SJCRH30 (cell line): ENCODE data around the gene PDE3A. TPM values are rescaled to one million over a fixed set of nuclear protein-coding genes. Genes with fewer than 3 reads are reported as not detected.
A peak's percentile ranks its signal among the peaks of the same experiment; 100 is the strongest.
"Not testable (repeated sequence)": the region's sequence is repeated elsewhere in the genome, so short reads cannot be mapped to it uniquely, and the experiment has no call there.

Source experiments
- DNase-seq, 2 experiments: peaks; one replicate each; pipeline ENCODE4 v3.0.0-alpha.2; 2015 to 2020
- H3K27ac ChIP-seq: fragments of 250-450 bp; sonication (Bioruptor Pico); 2 replicates; pipeline ENCODE4 v1.5.1; 2020; ENCODE audit warnings: mild to moderate bottlenecking, moderate library complexity
- H3K27me3 ChIP-seq: fragments of 250-450 bp; sonication (Bioruptor Pico); 2 replicates; pipeline ENCODE4 v1.5.1; 2020; ENCODE audit warnings: mild to moderate bottlenecking, moderate library complexity
- H3K36me3 ChIP-seq: fragments of 250-450 bp; sonication (Bioruptor Pico); 2 replicates; pipeline ENCODE4 v1.5.1; 2020; ENCODE audit warnings: mild to moderate bottlenecking, moderate library complexity
- H3K4me1 ChIP-seq: fragments of 250-450 bp; sonication (Bioruptor Pico); 2 replicates; pipeline ENCODE4 v1.5.1; 2020; ENCODE audit warnings: mild to moderate bottlenecking, moderate library complexity
- H3K4me3 ChIP-seq: fragments of 250-450 bp; sonication (Bioruptor Pico); 2 replicates; pipeline ENCODE4 v1.5.1; 2020; ENCODE audit warnings: mild to moderate bottlenecking, moderate library complexity
- H3K9me3 ChIP-seq: fragments of 250-450 bp; sonication (Bioruptor Pico); replicated peaks from 2 replicates; pipeline ENCODE4 v1.5.1; 2020; ENCODE audit warnings: mild to moderate bottlenecking, moderate library complexity
- total RNA-seq: library from RNA; depleted of rRNA; stranded (reverse); fragments of >200 nt; shearing (Covaris generic); gene quantifications from 2 replicates; pipeline ENCODE4 v1.2.3, GENCODE V29; 2014; rRNA removed

Gene PDE3A
- 3.5 and 4.0 TPM in 2 replicates for total RNA-seq

DNA sequence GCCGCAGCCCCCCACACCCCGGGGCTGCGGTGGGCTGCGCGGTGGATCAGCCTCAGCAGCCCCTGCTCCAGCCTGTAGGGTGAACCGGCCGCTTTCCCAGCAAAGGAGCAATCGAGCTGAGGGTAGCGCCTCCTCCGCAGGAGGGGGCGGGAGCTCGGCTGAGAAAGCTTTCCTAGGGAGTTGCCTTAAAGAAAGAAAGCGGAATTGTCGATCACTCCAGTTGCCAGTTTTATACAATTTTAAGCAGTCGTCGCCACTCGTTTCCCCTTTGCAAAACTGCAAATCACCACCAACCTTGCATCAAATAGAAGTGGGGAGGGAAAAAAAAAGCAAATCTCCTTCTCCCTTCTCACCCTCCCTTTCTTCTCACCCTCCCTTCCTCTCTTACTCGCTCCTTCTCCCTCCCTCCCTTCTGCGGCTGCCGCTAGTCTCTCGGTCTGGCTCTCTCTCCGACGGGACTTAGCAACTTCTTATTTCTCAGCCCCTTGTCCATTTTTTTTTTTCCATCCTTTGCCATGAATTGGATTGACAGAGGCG is at the start of gene PDE3A:
TSS of gene PDE3A (plus strand) at position 424 of the 537 bp plus-strand sequence. CDS start 748 bp downstream, outside the sequence.
- H3K9me3 ChIP-seq, result no peaks in the 10 kb centered on the region
- H3K36me3 ChIP-seq, result no peaks in the 10 kb centered on the region
- DNase-seq, result peak; percentile 81
- H3K4me1 ChIP-seq, result no peaks in the 10 kb centered on the region
- no peaks in the 10 kb centered on the region for H3K27me3 ChIP-seq
- peak within 1 kb of the TSS; percentile 70 for H3K4me3 ChIP-seq
- H3K27ac ChIP-seq, result peak within 1 kb of the TSS; percentile 62

DNA sequence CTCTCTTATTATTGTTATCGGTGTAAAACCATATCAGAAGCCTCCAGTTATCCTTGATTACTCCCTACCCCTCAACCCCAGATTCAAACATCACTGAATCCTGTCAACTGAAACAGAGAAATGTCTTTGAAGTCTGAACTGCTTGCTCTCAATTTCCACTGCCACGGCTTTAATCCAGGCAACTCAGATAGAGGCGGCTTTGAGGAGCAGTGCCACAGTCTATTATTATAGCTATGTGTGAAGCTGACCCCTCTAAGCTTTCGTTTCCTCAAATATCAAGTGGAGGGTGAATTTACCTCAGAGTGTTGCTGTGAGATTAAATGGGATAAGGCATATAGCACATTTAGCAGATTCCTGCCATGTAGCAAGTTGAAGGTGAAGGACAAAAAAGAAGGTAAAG is 49.0 kb upstream of the PDE3A start:
- no peaks in the 10 kb centered on the region; the same call in 1 of the 2 replicates for H3K9me3 ChIP-seq
- no peaks in the 10 kb centered on the region for H3K36me3 ChIP-seq
- H3K27me3 ChIP-seq, result no peaks in the 10 kb centered on the region
- no peaks in the 10 kb centered on the region for H3K4me1 ChIP-seq
- no peak for DNase-seq
- no peak overlapping the region for H3K4me3 ChIP-seq
- no peak overlapping the region for H3K27ac ChIP-seq

DNA sequence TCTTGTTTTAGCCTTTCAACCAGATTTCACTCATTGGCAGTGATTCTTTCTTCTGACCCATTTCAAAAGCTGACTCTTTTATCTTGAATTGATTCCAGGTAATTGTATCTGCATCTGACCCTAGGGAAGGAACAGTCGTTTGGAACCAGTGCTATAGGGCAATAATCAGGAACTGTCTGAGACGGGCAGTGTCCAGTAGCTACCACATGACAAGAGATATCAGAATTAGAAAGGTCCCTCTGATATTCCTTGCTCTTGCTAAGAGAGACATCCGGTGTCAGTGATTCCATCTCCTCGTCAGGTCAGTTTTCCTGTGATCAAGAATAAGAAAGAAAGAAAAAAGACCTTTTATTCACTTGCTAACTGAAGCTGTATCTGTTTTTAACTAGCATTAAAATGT is 47.8 kb upstream of the PDE3A start:
- Histone ChIP-seq H3K4me3 (no peak overlapping the region), H3K27ac (no peak overlapping the region), H3K27me3 (no peaks in the 10 kb centered on the region), H3K4me1 (no peaks in the 10 kb centered on the region), H3K9me3 (no peaks in the 10 kb centered on the region; the same call in 1 of the 2 replicates), H3K36me3 (no peaks in the 10 kb centered on the region)
- no peak for DNase-seq

DNA sequence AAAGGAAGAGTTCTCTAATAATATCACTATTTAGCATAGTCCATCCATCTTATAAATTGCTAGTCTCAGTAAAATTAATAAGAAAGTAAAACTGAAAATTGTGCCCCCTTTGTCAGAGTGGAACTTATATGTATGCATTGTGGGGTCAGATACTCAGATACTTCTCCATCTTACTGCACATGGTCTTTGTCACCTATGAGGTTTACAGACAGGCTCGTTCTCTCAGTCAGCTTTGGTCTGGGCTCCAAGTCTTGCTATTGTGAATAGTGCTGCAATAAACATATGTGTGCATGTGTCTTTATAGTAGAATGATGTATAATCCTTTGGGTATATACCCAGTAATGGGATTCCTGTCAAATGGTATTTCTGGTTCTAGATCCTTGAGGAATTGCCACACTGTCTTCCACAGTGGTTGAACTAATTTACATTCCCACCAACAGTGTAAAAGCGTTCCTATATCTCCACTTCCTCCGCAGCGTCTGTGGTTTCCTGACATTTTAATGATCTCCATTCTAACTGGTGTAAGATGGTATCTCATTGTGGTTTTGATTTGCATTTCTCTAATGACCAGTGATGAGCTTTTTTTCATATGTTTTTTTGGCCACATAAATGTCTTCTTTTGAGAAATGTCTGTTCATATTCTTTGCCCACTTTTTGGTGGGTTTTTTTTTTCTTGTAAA is 37.4 kb upstream of the PDE3A start:
- DNase-seq, H3K4me3 ChIP-seq, H3K27ac ChIP-seq, H3K4me1 ChIP-seq, H3K27me3 ChIP-seq, H3K36me3 ChIP-seq, H3K9me3 ChIP-seq: not testable (repeated sequence)

DNA sequence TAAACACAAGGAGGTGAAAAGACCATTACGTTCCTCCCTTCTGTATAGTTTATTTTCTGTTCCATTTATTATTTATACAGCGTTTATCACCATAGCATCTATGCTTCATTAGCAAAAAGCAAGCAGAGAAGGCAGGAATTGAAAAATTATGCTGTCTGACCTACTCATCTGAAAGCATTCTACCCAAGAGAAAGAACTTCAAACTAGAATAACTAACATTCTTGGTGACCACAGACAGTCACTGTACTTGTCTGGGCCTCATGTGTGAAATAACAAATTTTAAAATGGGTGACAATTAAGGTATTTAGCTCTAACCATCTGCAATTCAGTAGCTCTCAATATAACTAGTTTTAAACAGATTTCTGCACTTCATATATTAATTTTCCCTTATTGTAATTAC is 29.3 kb upstream of the PDE3A start:
- H3K9me3 ChIP-seq, result 0 out of 2 replicates have a peak, but pooled peaks cover 9% of the 10 kb centered on the region
- peak in 1 of 2 experiments; percentile 4 for DNase-seq
- H3K4me3 ChIP-seq, result no peak overlapping the region
- H3K4me1 ChIP-seq, result peaks cover 11% of the 10 kb centered on the region
- H3K27me3 ChIP-seq, result no peaks in the 10 kb centered on the region
- no peaks in the 10 kb centered on the region for H3K36me3 ChIP-seq
- peak overlapping the region; percentile 15; the same call in 1 of the 2 replicates for H3K27ac ChIP-seq

DNA sequence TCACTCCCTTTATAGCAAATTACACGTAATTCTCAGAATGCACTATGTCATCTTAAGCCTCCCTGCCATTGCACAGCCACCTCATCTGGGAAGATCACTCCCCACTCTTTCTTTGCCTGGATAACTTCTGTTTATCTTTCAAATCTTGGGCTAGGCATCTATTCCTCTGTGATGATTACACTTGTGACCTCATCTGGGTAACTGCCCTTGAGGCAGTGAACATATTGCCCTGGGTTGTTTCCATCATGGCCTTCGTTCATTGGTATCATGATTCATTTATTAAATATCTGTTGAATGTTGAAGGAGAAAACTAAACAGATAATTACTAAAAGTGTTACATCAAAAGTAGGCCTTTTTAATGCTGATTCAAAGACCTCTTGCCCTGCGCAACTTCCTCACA is 26.2 kb upstream of the PDE3A start:
- Histone ChIP-seq H3K4me1 (peaks cover 11% of the 10 kb centered on the region), H3K27me3 (no peaks in the 10 kb centered on the region), H3K36me3 (no peaks in the 10 kb centered on the region), H3K4me3 (no peak overlapping the region), H3K9me3 (no peaks in the 10 kb centered on the region), H3K27ac (no peak overlapping the region)
- DNase-seq, result no peak

DNA sequence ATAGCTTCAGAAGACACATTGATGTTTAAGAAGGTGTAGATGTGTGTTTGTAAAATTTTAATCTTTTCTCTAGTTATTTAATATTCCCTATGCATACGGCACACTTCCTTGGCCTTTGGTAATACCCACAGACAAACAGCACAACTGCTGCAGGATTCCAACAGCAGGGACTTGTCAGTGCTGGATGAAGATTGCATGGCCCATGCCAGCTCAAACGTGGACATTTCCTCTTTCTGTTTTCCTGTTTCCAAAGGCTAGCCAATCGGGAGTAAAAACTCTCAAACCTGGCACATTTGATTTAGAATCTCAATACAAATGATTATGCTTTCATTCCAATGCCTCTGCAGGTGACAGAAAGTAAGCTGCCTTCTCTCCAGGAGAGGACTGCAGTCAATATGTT is 22.5 kb upstream of the PDE3A start:
- Histone ChIP-seq H3K27me3 (no peaks in the 10 kb centered on the region), H3K27ac (no peak overlapping the region), H3K9me3 (no peaks in the 10 kb centered on the region), H3K4me1 (no peaks in the 10 kb centered on the region), H3K36me3 (no peaks in the 10 kb centered on the region), H3K4me3 (no peak overlapping the region)
- DNase-seq, result no peak

DNA sequence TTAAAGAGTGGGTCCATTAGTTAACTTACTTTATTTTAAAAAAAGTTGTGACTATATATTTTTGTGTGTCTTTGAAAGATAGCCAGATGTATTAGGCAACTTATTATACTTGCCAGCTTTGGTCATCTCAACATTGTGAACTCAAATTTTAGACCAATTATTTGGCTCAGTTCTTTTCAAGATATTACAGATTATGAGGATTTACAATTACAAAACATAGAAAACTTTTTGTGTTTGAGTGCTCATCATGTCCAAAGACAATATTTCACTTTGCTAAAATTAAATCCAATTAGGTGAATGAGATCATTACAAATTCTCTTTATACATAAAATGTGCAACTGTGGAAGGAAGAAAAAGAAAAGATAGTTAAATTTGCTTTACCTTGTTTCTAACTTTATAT is 18.3 kb upstream of the PDE3A start:
- H3K4me3 ChIP-seq, result no peak overlapping the region
- H3K27ac ChIP-seq, result no peak overlapping the region
- H3K36me3 ChIP-seq, result no peaks in the 10 kb centered on the region
- H3K27me3 ChIP-seq, result no peaks in the 10 kb centered on the region
- no peaks in the 10 kb centered on the region for H3K9me3 ChIP-seq
- DNase-seq, result no peak
- no peaks in the 10 kb centered on the region for H3K4me1 ChIP-seq

DNA sequence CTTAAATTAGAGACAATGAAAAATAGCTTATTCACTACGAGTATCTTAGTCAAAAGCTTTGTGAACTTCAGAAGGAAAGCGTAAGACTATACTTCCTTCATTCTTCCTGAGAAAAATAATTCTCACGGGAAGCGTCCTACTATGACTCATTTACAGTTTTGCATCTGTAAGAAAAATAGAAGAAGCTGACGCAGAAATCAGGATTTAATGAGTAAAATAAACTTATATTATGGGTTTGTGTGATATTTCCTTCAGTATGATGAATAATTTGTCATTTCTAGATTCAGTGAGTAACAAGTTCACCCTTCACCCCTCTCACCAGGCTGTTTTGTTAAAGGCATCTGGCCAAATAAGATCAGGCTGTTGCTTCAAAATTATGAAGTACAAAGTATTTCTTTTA is 17.8 kb upstream of the PDE3A start:
- H3K9me3 ChIP-seq, result no peaks in the 10 kb centered on the region
- H3K4me1 ChIP-seq, result no peaks in the 10 kb centered on the region
- H3K27ac ChIP-seq, result no peak overlapping the region
- no peak overlapping the region for H3K4me3 ChIP-seq
- no peaks in the 10 kb centered on the region for H3K36me3 ChIP-seq
- H3K27me3 ChIP-seq, result no peaks in the 10 kb centered on the region
- no peak for DNase-seq

DNA sequence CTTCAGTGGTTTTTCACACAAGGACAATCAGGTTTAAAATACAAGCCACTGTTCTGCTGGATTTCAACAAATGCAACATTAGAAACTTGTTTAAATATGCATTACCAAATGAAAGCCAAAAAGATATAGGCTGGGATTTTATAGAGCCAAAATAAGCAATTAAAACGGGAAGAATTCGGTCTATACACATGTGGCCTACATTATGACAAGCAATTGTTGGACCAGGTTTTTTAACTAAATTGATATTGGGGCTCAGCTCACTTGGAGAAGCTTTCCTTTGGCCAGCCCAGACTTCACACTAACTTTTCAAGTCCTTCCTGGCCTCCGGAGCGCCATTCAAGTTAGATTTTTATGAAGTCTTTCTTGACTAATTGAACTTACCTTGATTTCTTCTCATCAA is 16.9 kb upstream of the PDE3A start:
- H3K4me3 ChIP-seq, result no peak overlapping the region
- no peak for DNase-seq
- no peaks in the 10 kb centered on the region for H3K4me1 ChIP-seq
- H3K27ac ChIP-seq, result no peak overlapping the region
- H3K27me3 ChIP-seq, result no peaks in the 10 kb centered on the region
- H3K36me3 ChIP-seq, result no peaks in the 10 kb centered on the region
- H3K9me3 ChIP-seq, result no peaks in the 10 kb centered on the region

DNA sequence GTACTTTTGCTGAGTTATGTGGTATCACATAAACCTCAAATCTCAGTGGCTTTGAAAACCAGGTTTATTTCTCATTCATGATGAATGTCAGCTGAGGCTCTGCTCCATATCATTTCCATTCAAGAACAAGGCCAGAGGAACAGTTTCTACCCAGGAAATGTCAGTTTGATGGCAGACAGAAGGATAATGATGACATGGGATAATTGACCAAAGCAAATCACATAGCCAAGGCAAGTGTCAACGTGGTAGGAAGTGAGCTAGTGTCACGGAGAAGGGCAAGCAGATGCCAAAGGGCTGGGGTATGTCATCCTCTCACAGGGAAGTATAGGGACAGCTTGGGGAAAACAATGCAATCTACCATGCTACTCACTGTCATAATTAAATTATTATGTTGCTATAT is 12.3 kb upstream of the PDE3A start:
- DNase-seq, result no peak
- no peaks in the 10 kb centered on the region for H3K4me1 ChIP-seq
- no peaks in the 10 kb centered on the region for H3K9me3 ChIP-seq
- H3K27ac ChIP-seq, result no peak overlapping the region
- no peak overlapping the region for H3K4me3 ChIP-seq
- no peaks in the 10 kb centered on the region for H3K27me3 ChIP-seq
- H3K36me3 ChIP-seq, result no peaks in the 10 kb centered on the region

DNA sequence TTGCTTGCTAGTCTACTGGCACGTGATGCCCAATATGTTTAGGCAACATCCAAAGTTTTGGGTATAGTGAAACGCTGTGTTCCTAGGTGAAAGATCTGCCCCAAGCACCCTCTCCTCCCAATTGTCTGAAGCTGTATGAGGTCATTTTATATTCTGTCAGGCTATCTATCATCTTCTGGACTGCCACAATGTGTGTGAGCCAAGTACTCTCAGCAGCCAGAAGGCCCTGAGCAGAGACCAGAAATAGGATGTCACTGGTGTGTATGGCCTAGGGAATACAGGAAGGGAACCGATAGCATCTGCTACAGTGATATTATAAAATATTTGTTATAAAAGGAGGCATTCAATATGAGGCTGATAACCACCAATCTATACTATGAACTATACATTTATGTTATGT is 7.9 kb upstream of the PDE3A start:
- no peaks in the 10 kb centered on the region for H3K4me1 ChIP-seq
- no peaks in the 10 kb centered on the region for H3K27me3 ChIP-seq
- H3K36me3 ChIP-seq, result no peaks in the 10 kb centered on the region
- H3K27ac ChIP-seq, result no peak overlapping the region
- no peaks in the 10 kb centered on the region for H3K9me3 ChIP-seq
- H3K4me3 ChIP-seq, result no peak overlapping the region
- no peak for DNase-seq

DNA sequence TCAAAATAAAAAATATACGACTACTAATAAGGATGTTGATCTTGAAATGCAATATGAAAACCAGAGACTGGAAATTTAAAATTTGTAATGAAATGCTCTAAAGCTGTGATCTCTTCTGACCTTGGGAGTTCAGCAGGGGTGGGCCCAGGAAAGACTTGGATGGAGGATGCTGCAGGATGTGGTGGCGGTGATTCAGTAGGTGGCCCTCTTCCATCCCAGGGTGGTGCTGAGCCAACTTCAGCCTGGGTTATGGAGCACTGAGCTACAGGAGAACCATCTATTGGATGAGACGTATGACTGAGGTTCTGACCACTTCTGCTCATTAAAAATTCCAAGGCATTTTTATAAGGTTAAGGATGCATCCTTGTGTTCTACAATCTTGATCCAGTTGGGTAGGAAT is 6.9 kb upstream of the PDE3A start:
- Histone ChIP-seq H3K9me3 (no peaks in the 10 kb centered on the region), H3K27me3 (no peaks in the 10 kb centered on the region), H3K36me3 (no peaks in the 10 kb centered on the region), H3K27ac (no peak overlapping the region), H3K4me1 (no peaks in the 10 kb centered on the region), H3K4me3 (no peak overlapping the region)
- no peak for DNase-seq

DNA sequence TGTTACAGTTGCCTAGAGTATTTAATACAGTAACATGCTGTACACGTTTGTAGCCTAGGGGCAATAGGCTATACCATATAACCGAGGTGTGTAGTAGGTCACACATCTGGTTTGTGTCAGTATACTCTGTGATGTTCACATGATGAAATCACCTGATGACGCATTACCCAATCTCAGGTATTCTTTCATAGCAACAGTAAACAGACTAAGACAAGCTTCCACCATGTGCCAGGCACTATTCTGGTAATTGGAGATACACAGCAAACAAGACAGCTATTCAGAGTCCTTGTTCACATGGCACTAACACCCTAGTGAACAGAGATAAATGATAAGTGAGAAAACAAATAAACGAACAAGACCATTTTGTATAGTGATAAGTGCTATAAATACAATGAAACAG is 3.8 kb upstream of the PDE3A start:
- no peak overlapping the region for H3K27ac ChIP-seq
- no peaks in the 10 kb centered on the region for H3K27me3 ChIP-seq
- H3K4me1 ChIP-seq, result no peaks in the 10 kb centered on the region
- no peak for DNase-seq
- no peaks in the 10 kb centered on the region for H3K36me3 ChIP-seq
- H3K4me3 ChIP-seq, result no peak overlapping the region
- H3K9me3 ChIP-seq, result no peaks in the 10 kb centered on the region

DNA sequence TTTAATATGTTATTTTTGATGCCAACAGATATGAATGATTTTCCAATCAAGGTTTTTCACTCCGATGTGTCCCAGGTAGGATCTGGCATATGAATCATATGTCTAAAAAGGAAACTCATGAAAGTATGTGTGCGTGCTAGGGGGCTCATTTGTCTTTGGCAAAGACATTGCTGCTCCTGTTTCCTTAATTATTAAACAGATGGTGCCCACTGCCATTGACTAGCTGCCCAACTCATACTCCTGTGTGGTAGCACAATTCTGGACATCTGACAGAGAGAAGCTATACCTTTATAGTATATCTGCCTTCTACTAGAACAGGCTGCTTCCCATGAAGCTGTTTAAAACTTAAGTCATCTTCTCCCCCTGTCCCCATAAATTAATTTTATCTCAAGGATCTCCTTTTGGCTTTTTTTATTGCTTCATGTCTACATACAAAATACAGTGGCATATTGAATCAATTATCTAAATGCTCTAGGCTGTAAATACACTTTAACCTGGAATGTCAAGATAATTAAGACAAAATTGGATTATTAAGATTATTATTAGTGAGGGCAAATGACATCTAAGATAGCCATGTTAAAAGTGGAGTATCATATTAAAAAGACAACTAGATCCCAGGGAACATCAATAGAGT is 1.4 kb upstream of the PDE3A start:
- no peak for DNase-seq
- H3K4me1 ChIP-seq, result no peaks in the 10 kb centered on the region
- H3K4me3 ChIP-seq, result no peak overlapping the region
- no peaks in the 10 kb centered on the region for H3K27me3 ChIP-seq
- H3K27ac ChIP-seq, result no peak overlapping the region
- H3K36me3 ChIP-seq, result no peaks in the 10 kb centered on the region
- no peaks in the 10 kb centered on the region for H3K9me3 ChIP-seq
